ENCODE data around the gene FSTL3.

The FSTL3 gene

GRCh38 chr19:732148-733069, 56.2 kb downstream of the FSTL3 start:
- DNase-seq (ENCODE audit: low read depth in 2 of 2, low spot score in 1 of 2), result no peak

Measured in stimulated activated CD8-positive, alpha-beta memory T cell treated with anti-CD3 and anti-CD28 coated beads, Interleukin-4, amount 100 ng/mL, for 4 hours (primary cell).